T-helper 17 cell (primary cell): ENCODE measurements around the gene EDN2. TPM values are rescaled to one million over a fixed set of nuclear protein-coding genes. Genes with fewer than 3 reads are reported as not detected.

Experiments used
- ATAC-seq: fragments of 150-1000 bp; cut with Tn5 transposase; 2 replicates; pipeline ENCODE4 v1.10.0; 2021; ENCODE audit warnings: mild to moderate bottlenecking, moderate library complexity
- DNase-seq, 3 donors: peaks; one replicate each; pipeline versions ENCODE4 v3.0.0 to v3.0.0-alpha.2; 2020 to 2021
- H3K9me3 ChIP-seq: one replicate; pipeline ENCODE4 v1.7.0; 2013; ENCODE audit warnings: low read length, mild to moderate bottlenecking; ENCODE audit not compliant: control insufficient read depth, poor library complexity, severe bottlenecking
- H3K27ac Mint-ChIP-seq: one replicate; pipeline ENCODE4 v1.8.0; 2022; ENCODE audit warnings: mild to moderate bottlenecking, moderate library complexity, mixed read lengths
- H3K27me3 Mint-ChIP-seq: one replicate; pipeline ENCODE4 v1.8.0; 2022; ENCODE audit warnings: mixed read lengths
- H3K36me3 Mint-ChIP-seq: one replicate; pipeline ENCODE4 v1.8.0; 2022; ENCODE audit warnings: low read depth, mixed read lengths
- H3K4me1 Mint-ChIP-seq: one replicate; pipeline ENCODE4 v1.8.0; 2022; ENCODE audit warnings: mild to moderate bottlenecking, mixed read lengths
- H3K4me3 Mint-ChIP-seq: one replicate; pipeline ENCODE4 v1.8.0; 2022; ENCODE audit warnings: mild to moderate bottlenecking, moderate library complexity, mixed read lengths
- total RNA-seq, 4 donors: library from RNA in 2 of 4; stranded (reverse) in 2 of 4; gene quantifications; one replicate each; pipeline ENCODE4 v1.2.3 and lab custom pipeline; 2022 to 2026

EDN2 gene
- total RNA-seq, 2 donors from 2014 or later: 0.37 TPM; not detected in 1

DNA sequence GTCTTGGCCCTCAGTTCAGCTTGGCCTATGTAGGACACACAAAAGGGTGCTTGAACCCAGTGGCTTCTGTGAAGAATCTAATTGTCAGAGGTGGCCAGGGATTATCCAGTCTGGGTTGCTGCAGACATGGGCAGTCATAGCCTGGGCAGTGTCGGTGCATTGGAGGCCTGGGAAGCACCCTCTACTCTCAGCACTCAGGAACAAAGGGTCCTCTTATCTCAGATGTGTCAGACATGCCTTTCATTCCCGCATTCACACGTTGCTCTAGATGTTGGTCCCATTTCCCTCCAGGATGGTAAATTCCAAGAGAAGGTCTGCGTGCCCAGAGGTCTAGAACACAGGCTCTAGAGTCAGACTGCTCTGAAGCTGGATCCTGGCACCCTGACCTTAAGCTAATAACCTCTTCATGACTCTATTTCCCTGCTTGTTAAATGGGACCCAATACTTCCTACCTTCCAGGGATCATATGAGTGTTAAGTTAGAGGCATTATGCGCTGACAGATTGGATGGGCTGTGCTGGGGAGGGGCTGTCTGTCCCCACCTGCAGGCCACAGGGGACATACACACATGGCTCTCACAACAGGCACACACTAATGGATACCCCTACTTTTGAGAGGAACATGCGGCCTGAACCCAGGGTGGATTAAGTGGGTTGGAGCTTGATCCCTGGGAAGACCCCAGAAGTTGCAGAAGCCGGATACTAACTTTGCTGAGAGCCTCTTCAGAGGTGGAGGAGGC is 16.5 kb upstream of the EDN2 start:
- Mint-ChIP-seq H3K4me1 (peaks cover 12% of the 10 kb centered on the region), H3K36me3 (no peaks in the 10 kb centered on the region), H3K27me3 (peaks cover 5% of the 10 kb centered on the region)

GRCh38 chr1:41500378-41500777 is 15.9 kb upstream of the EDN2 start:
- Mint-ChIP-seq H3K4me1 (peaks cover 12% of the 10 kb centered on the region), H3K36me3 (no peaks in the 10 kb centered on the region), H3K27ac (no peak overlapping the region), H3K4me3 (no peak overlapping the region), H3K27me3 (peaks cover 11% of the 10 kb centered on the region)
- no peaks in the 10 kb centered on the region for H3K9me3 ChIP-seq
- DNase-seq (no peak), ATAC-seq (no peak)

More for the DNA sequence above, 16.5 kb upstream of the EDN2 start:
- ATAC-seq: no peak
- DNase-seq: no peak
- H3K9me3 ChIP-seq: no peaks in the 10 kb centered on the region
- H3K4me3 Mint-ChIP-seq: no peak overlapping the region
- no peak overlapping the region for H3K27ac Mint-ChIP-seq

- no peak for ATAC-seq
- H3K27ac Mint-ChIP-seq: no peak overlapping the region
- H3K4me3 Mint-ChIP-seq: no peak overlapping the region
- no peaks in the 10 kb centered on the region for H3K36me3 Mint-ChIP-seq
- H3K9me3 ChIP-seq: no peaks in the 10 kb centered on the region
- no peak for DNase-seq
- peaks cover 19% of the 10 kb centered on the region for H3K27me3 Mint-ChIP-seq
- peaks cover 6% of the 10 kb centered on the region for H3K4me1 Mint-ChIP-seq
These were observed 15.1 kb upstream of the EDN2 start for GRCh38 chr1:41499591-41499990.

DNA sequence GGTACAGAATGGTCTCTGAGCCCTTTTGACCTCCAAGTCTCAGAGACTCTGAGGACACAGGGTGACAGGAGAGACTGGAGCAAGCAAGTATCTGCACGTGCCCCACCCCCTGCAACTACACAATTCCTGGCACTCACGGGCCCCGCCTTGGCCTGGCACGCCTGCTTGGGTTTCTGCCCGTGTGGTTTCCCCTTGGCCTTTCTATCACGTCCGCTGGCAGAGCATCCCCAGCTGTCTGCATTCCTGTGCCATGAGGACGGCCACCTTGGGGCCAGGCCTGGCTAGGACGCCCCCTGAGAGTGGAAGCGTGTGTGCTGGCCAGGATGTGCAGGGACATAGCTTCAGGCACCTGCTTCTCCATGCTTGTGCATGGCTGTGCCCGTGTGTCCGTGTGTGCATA is 14.3 kb upstream of the EDN2 start:
- peaks cover 2% of the 10 kb centered on the region for H3K4me1 Mint-ChIP-seq
- H3K36me3 Mint-ChIP-seq: no peaks in the 10 kb centered on the region
- DNase-seq: no peak
- no peak for ATAC-seq
- H3K27me3 Mint-ChIP-seq: peaks cover 22% of the 10 kb centered on the region
- no peaks in the 10 kb centered on the region for H3K9me3 ChIP-seq
- no peak overlapping the region for H3K27ac Mint-ChIP-seq
- no peak overlapping the region for H3K4me3 Mint-ChIP-seq

DNA sequence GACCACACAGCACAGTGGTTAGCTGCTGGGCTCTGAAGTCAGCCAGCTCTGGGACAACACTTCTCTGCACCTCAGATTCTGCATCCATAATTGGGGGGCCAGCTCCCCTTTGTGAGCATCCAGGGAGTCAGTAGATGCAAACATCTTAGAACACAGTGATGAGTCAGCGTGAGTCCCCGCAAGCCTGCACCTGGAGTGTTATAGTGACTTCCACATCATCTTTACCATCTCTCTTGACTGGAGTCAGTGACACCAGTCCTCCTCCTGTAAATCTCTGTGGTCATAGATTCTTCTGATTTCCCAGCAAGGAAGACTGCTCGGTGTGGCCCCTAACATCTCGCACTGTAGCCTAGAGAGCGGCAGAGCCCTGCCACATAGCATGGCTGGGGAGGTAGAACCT is 13.9 kb upstream of the EDN2 start:
- Mint-ChIP-seq H3K27me3 (peaks cover 22% of the 10 kb centered on the region), H3K4me1 (peaks cover 2% of the 10 kb centered on the region), H3K27ac (no peak overlapping the region), H3K36me3 (no peaks in the 10 kb centered on the region), H3K4me3 (no peak overlapping the region)
- no peaks in the 10 kb centered on the region for H3K9me3 ChIP-seq
- DNase-seq (no peak), ATAC-seq (no peak)

DNA sequence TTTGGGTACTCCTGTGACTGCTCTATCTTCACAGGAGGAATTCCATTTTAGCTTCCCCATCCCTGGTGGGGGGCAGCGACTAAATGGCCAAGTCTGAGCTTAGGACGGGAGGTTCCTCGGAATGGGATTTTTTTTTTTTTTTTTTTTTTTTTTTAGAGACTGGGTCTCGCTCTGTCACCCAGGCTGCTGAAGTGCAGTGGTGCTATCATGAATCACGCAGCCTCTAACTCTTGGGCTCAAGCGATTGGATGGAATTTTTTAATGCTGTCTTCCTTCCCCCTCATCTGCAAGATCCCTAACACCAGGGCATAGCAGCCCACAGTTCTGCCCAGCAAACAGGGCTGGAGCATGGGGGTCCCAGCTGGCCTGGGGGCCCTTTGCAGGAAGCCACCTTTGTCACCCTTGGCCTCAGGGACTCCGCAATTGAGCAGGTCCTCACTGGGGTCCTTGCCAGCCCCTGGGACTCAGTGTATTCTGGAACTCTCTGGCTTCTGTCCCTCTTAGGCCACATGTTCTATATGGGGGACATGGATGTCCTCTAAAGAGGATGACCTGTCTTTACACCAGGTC is 13.1 kb upstream of the EDN2 start:
- H3K4me1 Mint-ChIP-seq: peaks cover 2% of the 10 kb centered on the region
- H3K27ac Mint-ChIP-seq: no peak overlapping the region
- H3K36me3 Mint-ChIP-seq: no peaks in the 10 kb centered on the region
- H3K4me3 Mint-ChIP-seq: peak overlapping the region; percentile 33
- H3K9me3 ChIP-seq: no peaks in the 10 kb centered on the region
- DNase-seq (no peak), ATAC-seq (no peak)
- H3K27me3 Mint-ChIP-seq: peaks cover 22% of the 10 kb centered on the region

- peaks cover 2% of the 10 kb centered on the region for H3K4me1 Mint-ChIP-seq
- peak overlapping the region; percentile 33 for H3K4me3 Mint-ChIP-seq
- peaks cover 22% of the 10 kb centered on the region for H3K27me3 Mint-ChIP-seq
- no peak for DNase-seq
- H3K27ac Mint-ChIP-seq: no peak overlapping the region
- no peaks in the 10 kb centered on the region for H3K9me3 ChIP-seq
- H3K36me3 Mint-ChIP-seq: no peaks in the 10 kb centered on the region
- ATAC-seq: no peak
These were observed 12.6 kb upstream of the EDN2 start for GRCh38 chr1:41497056-41497440.

DNA sequence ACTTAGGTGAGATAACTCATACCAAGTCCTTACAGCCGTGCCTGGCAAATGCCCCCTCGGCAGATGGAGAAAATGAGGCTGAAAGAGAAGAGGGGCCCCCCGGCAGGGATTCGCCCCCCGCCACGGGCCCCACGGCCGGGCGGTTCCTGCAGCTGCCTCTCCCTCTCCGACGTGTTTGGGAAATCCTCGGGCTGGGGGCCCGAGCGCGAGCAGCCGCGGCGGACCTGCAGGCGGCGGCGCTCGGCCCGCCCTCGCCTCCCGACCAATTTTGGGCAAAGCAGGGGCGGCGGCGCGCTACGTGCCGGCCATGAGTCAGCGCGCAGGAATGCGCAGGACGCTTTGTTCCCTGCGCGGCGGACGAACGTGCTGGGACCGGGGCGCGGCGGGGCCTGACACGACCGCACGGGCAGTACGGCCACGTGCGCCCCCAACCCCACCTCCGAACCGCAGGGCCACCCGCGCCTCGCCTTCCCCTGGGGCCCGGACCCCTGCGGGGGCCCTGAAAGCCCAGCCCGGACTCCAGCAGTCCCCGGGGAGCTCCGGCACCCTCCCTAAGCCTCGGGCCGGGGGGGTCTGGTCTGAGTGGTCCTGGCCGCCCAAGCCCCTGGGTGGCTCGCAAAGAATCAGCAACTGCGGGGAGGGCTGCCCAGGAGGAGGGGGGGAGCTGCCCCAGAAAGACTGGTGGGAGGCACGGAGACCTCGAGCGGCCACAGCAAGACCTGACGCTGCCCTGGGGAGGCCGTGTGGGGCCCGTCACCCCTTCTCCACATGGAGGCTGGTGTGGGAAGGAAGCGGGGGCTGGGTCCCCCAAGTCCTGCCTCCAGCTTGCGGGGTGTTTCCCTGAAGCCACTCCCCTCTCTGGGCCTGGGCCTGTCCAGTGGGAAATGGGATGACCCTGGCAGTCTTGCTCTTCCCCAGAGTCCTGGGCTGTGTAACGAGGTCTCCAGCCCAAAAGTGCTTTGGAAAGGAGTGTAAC is 11.9 kb upstream of the EDN2 start:
- H3K4me3 Mint-ChIP-seq: no peak overlapping the region
- H3K27me3 Mint-ChIP-seq: peaks cover 22% of the 10 kb centered on the region
- H3K36me3 Mint-ChIP-seq: no peaks in the 10 kb centered on the region
- H3K27ac Mint-ChIP-seq: no peak overlapping the region
- DNase-seq (no peak), ATAC-seq (no peak)
- H3K4me1 Mint-ChIP-seq: peaks cover 2% of the 10 kb centered on the region
- no peaks in the 10 kb centered on the region for H3K9me3 ChIP-seq

DNA sequence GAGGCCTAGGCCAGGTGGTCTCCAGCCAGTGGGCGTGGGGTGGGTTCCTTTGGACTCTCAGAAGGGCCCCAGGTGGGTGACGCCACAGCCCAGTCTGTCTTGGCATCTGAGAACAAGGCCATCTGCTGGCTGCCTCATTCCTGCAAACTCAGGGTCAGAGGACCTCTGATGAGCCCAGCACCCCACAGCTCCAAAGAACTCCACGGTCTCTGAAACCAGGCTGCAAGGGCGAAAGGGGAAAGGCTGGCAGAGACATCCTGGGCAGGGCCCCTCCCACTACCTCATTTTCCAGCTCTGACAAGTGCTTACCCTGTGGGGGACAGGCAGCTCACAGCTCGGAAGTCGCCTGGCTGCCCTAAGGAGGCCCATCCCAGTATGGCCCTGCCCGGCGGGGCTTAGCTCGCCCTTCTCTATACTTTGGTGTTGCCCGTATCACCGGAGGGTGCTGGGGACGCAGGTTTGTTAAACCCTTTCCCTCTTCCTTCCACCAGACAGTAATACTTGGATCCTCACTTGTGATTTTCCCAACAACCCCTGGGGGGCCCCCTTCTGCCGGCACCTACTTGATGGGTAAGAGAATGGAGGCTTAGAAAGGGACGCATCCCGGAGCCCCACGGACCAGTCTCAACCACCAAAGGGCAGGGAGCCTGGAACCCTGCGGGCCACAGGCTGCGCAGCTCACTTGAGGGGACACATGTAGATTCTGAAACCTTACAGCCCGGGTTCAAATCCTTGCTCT is 10.9 kb upstream of the EDN2 start:
- H3K9me3 ChIP-seq: no peaks in the 10 kb centered on the region
- no peak for DNase-seq
- no peak for ATAC-seq
- Mint-ChIP-seq H3K27me3 (peaks cover 22% of the 10 kb centered on the region), H3K4me1 (no peaks in the 10 kb centered on the region), H3K36me3 (no peaks in the 10 kb centered on the region), H3K27ac (no peak overlapping the region), H3K4me3 (no peak overlapping the region)

GRCh38 chr1:41494351-41495209 is 10.1 kb upstream of the EDN2 start:
- ATAC-seq (no peak), DNase-seq (no peak)
- Mint-ChIP-seq H3K4me1 (no peaks in the 10 kb centered on the region), H3K27me3 (peaks cover 22% of the 10 kb centered on the region), H3K4me3 (peak overlapping the region; percentile 43), H3K36me3 (no peaks in the 10 kb centered on the region), H3K27ac (no peak overlapping the region)
- no peaks in the 10 kb centered on the region for H3K9me3 ChIP-seq

DNA sequence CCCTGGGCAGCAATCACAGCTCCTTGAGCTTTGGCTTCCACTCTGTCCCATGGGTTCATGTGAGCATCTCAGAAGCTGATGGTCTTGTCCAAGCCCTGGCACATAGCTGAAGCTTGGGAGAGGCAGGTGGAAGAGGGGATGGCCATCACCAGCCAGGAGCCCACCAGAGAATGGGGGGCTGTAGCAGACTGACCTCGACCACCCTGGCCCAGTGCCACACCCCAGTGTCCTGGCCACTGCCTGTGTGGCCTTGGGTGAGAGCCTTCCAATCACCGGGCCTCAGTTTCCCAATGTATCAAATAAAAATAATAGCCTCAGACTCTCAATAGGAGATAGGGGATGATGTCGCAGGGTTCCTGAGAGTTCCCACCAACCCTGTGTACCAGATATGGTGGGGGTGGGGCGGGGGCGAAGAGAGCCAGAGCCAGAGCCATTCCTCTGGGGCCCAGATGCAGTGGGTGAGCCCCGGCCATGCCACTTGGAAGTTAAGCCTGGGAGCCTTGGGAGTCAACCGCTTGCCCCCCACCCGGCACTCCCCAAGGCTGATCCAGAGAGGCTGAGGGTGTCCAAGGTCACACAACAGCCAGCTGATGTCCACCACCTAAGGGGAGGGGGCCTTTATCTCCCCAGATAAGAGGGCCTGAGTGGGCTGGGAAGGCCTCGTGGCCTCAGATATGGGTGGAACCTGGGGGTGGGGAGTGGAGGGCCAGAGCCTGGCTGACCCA is 9.3 kb upstream of the EDN2 start:
- H3K36me3 Mint-ChIP-seq: no peaks in the 10 kb centered on the region
- no peak overlapping the region for H3K27ac Mint-ChIP-seq
- no peaks in the 10 kb centered on the region for H3K4me1 Mint-ChIP-seq
- ATAC-seq (no peak), DNase-seq (no peak)
- peaks cover 22% of the 10 kb centered on the region for H3K27me3 Mint-ChIP-seq
- no peaks in the 10 kb centered on the region for H3K9me3 ChIP-seq
- no peak overlapping the region for H3K4me3 Mint-ChIP-seq

GRCh38 chr1:41493117-41493536 is 8.6 kb upstream of the EDN2 start:
- no peak overlapping the region for H3K27ac Mint-ChIP-seq

More at GRCh38 chr1:41493117-41493536, 8.6 kb upstream of the EDN2 start:
- Mint-ChIP-seq H3K4me3 (no peak overlapping the region), H3K27me3 (peaks cover 22% of the 10 kb centered on the region), H3K36me3 (no peaks in the 10 kb centered on the region), H3K4me1 (no peaks in the 10 kb centered on the region)
- no peaks in the 10 kb centered on the region for H3K9me3 ChIP-seq
- DNase-seq (no peak), ATAC-seq (no peak)
